ENCODE results near the gene PAFAH1B2.

Gene PAFAH1B2

DNA sequence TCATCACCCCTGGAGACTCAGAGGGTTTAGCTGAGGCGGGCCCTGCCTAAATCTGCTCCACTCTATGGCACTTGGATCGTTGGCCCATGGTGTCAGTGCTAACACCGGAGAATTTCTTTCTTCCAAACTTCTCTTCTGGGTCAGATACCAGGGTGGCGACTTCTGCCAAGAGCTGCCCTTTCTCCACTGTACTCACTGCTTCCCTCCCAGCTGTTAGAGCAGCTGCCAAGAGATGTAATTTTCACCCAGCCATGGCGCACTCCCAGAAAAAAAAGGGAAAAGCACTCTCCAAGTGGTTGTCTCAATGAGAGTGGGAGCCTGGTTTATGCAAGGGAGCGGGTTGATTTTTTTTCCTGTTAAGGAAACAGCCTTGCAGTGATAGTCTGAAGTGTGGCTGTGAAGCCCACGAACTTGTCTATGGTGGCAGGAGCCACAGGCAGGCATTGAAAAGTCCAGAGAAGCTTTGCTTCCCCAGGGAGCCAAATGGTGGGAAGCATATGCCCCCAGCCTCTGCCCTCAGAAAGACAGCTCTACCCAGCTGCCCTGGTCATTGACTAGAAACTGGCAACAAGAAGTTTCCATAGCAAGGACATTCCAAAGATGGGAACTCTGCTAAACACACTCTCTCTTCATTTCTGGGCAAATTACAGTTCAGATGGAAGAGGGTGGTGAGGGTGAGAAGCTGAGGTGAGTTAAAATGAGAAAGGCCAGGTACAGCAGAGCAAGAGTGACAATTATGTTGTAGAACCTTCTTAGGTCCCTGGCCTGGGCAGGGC is 77.1 kb downstream of the PAFAH1B2 start:
- no peak for DNase-seq (ENCODE audit: low read depth in 2 of 2)

DNA sequence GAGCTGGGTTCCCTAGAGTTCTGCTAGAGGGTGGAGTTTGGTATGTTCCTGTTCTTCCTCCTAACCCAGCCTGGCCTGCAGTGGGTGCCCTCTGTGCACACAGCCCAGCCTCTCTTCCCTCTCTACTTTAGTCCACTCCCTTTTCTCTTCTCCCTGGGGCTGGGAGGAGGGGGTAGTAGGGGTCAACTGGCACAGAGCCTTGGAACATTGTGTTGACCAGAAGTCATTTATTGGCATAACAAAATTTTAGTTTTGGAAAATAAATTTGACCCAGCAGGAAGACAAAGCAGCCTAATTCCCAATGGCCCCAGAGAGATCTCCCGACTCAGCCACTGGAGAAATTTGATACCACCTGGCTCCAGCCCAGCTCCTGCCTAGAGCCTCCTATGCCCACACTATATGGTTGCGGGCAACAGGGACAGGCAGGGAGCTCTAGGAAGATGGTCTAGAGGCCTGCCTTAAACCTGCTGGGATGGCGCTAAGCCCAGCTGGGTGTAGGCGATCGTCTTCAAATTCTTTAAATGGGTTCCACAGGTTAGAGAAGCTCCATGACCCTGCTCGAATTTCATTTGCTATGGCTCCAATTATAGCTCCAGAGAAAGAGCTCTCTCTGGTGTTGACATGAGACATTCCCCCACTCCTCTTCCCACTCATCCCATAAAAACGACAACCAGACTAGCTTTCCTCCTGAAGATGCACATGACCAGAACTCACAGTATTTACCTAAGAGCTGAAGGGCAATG is 77.9 kb downstream of the PAFAH1B2 start:
- no peak for DNase-seq (ENCODE audit: low read depth in 2 of 2)

DNA sequence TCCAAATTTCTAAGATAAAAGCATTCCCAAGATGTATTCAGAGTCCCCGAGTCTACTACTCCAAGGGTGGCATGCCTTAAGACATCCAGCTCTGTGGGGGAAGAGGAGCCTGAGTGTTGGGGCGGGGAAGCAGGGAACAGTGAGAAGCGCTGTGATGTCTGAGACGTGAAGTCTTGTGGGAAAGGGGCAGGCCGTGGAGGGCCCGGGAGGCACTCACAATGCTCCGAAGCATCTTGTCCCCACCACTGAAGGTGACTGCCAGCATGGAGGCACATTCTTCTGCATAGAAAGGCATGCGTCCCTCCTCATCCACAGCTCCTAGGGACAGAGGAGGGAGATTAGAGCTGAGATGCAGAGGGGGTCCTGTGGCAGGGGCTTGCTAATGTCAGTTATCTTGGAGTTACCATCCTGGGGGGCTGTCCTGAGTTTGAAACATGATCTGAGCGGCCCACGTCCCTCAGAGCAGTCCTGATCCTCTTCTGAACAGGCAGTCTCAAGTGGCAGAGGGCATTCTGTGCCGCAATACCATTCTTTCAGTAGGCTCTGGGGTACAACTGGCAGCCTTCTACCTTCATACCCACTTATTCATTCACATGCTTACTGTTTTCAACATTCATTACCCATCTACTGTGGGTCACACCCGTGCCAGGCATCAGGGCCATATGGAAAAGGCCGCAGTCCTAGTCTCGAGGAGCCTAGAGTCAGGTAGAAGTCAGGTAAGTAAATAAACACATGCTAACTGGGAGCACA is 79.1 kb downstream of the PAFAH1B2 start:
- no peak for DNase-seq (ENCODE audit: low read depth in 2 of 2)

DNA sequence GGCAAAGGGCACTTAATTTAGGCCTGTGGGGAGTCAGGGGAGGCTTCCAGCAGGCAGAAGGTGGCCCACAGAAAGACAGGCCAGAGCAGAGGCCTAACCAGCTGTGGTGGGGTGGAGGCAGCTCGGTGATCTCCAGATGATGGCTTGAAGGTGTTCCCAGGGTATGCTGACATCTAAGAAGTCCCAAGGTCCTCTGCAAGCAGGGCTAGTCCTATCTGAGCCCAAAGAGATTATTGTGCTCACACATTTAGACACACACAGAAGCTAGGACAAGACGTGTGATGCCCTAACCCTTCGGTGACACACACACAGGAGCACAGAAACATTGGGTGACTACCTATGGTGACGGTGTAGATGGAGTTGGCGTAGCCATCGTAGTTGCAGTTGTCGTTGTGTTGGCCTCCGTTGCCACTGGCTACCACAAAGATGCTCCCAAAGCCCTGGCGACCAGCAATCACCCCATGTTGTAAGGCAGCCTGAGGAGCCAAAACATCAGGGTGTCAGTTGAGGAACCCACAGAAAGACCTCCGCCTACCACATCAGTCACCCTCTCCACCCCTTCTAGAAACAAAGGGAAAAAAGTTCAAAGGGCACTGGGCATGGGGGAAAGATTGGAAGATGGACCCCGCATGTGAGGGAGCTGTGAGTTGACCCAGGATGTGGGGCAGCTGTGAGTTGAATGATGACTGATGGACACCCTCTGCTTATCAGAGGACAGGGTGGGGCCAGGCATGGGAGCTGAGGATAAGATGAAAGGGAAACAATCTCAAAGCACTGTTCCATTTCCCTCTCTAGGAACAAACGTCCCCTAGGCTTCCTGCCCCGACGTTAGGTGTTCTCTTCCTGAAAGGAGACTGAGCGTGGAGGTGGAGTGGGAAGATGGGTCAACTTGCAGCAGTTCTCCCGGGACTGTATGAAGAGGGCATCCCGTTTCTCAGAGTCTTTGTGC is 79.9 kb downstream of the PAFAH1B2 start:
- no peak for DNase-seq (ENCODE audit: low read depth in 2 of 2)

DNA sequence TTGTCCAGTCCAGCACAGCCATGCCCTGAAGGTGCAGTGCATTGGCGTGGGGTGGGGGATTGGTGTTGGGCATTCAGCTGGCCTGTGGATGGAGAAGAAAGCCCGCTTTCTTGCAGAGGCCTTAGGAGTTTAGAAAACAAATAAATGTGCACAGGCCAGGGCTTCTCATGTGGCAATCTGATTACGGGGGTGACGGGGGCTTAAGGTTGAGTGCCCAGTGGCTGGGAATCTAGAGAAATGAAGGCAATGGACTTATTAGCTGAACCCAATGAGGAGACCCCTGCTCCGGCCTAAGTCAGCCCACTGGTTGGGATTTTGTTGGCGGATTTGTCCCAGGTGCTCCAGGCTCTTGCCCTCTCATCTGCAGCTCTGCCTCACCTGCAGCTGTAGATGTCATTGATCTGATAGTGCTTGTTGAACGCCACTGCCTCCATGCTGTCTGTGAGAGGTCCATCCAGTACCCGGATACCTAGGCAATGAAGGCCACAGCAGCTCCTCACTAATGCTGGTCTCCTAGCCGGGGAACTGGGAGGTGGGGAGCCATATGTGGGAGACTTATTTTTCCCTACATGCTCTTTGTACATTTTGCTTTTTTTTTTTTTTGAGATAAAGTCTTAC is 81.6 kb downstream of the PAFAH1B2 start:
- no peak for DNase-seq (ENCODE audit: low read depth in 2 of 2)
